Stimulated activated naive B cell treated with anti-CD40 and anti-IgM and Interleukin-4, amounts not matched to agents 10 μg/mL and 1 μg/mL and 100 μg/mL, for 72 hours (primary cell): ENCODE measurements around the gene COMT.

Experiments used
- ATAC-seq, 2 donors: fragments of 150-1000 bp; cut with Tn5 transposase; replicated peaks; 2 replicates each; pipeline ENCODE4 v1.10.0; 2021; ENCODE audit warnings: moderate library complexity in 1 of 2
- DNase-seq: peaks from one replicate; pipeline ENCODE4 v3.0.0; 2021
- H3K27ac Mint-ChIP-seq: one replicate; pipeline ENCODE4 v1.8.0; 2022; ENCODE audit warnings: mild to moderate bottlenecking, mixed read lengths
- H3K27me3 Mint-ChIP-seq, 2 donors: one replicate each; pipeline ENCODE4 v1.8.0; 2022; ENCODE audit warnings: mixed read lengths in 2 of 2
- H3K36me3 Mint-ChIP-seq, 2 donors: one replicate each; pipeline ENCODE4 v1.8.0; 2022; ENCODE audit warnings: mixed read lengths in 2 of 2, mild to moderate bottlenecking in 1 of 2
- H3K4me1 Mint-ChIP-seq, 2 donors: one replicate each; pipeline ENCODE4 v1.8.0; 2022; ENCODE audit warnings: mixed read lengths in 2 of 2, mild to moderate bottlenecking in 1 of 2
- H3K4me3 Mint-ChIP-seq, 2 donors: one replicate each; pipeline ENCODE4 v1.8.0; 2022; ENCODE audit warnings: mild to moderate bottlenecking in 2 of 2, mixed read lengths in 2 of 2, moderate library complexity in 1 of 2
- H3K9me3 Mint-ChIP-seq, 2 donors: one replicate each; pipeline ENCODE4 v1.8.0; 2022; ENCODE audit warnings: mixed read lengths in 2 of 2, mild to moderate bottlenecking in 1 of 2

Gene COMT

DNA sequence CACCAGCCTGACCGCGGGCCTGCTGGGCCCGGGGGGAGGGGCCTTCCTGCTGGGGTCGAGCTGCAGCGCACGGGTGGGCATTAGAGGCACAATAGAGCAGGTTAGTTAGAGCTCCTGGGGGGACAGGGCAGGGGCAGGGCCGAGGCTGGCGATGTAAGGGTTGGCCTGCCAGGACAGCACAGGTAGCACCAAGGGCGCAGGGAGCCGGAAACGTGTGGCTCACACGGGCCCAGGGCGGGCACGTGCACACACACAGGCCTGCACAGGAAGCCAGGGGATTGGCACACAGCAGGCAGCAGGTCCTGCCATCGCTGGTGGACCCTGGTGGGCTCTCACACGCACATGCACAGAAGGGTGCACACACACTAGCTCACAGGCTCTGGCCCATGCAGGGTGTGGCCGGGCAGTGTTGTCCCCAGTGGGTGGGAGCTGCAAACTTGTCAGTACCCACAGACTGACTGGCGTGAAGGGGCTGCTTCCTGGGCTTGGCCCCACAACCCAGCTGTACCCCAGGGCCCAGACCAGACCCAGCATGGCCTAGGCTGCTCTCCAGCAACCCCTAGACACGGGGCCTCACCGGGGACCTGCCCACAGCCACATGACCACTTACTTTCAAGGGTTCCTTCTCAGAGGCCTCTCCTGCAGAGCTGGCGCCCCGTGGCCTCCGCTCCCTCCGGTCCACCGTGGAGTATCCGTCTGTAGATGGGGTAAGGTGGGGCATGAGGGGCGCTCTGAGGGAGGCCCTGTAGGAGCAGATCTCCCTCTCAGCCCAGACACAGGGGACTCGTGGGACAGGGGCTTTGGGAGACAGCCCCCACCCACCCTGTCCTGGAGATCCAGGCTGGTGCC lies 29.9 kb downstream of the COMT start:
- peak in 1 of 2 donors; percentile 4 for ATAC-seq

DNA sequence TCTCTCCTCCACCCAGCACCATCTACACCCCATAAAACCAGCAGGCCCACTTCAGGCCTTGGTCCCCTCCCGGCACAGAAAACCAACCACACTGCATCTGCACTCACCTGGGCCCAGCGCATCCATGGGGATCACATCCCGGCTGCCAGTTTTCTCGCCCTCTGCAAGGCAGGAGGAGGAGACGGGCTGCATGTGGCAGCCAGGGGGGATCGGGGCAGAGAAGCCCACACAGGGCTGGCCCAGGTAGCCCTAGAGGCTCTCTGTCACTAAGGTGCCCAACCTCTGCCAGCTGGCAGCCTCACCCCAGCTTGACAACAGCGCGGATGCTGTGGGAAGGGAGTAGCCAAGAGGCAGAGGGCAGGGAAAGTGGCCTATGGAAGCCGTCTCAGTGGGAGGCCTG lies 30.7 kb downstream of the COMT start:
- Mint-ChIP-seq H3K9me3 (no peaks in the 10 kb centered on the region), H3K4me1 (peaks cover 12 to 17% of the 10 kb centered on the region in 2 donors), H3K27ac (peak overlapping the region; percentile 82), H3K27me3 (peaks cover 8 to 20% of the 10 kb centered on the region in 2 donors), H3K4me3 (no peak overlapping the region), H3K36me3 (peaks cover 4 to 5% of the 10 kb centered on the region in 2 donors)
- DNase-seq (no peak), ATAC-seq (no peak)

More for the DNA sequence above, 29.9 kb downstream of the COMT start:
- H3K4me1 Mint-ChIP-seq, result peaks cover 12 to 17% of the 10 kb centered on the region in 2 donors
- no peaks in the 10 kb centered on the region for H3K9me3 Mint-ChIP-seq
- H3K27me3 Mint-ChIP-seq, result peaks cover 8 to 20% of the 10 kb centered on the region in 2 donors
- no peak overlapping the region for H3K4me3 Mint-ChIP-seq
- no peak for DNase-seq
- H3K36me3 Mint-ChIP-seq, result peaks cover 7 to 11% of the 10 kb centered on the region in 2 donors
- H3K27ac Mint-ChIP-seq, result no peak overlapping the region

DNA sequence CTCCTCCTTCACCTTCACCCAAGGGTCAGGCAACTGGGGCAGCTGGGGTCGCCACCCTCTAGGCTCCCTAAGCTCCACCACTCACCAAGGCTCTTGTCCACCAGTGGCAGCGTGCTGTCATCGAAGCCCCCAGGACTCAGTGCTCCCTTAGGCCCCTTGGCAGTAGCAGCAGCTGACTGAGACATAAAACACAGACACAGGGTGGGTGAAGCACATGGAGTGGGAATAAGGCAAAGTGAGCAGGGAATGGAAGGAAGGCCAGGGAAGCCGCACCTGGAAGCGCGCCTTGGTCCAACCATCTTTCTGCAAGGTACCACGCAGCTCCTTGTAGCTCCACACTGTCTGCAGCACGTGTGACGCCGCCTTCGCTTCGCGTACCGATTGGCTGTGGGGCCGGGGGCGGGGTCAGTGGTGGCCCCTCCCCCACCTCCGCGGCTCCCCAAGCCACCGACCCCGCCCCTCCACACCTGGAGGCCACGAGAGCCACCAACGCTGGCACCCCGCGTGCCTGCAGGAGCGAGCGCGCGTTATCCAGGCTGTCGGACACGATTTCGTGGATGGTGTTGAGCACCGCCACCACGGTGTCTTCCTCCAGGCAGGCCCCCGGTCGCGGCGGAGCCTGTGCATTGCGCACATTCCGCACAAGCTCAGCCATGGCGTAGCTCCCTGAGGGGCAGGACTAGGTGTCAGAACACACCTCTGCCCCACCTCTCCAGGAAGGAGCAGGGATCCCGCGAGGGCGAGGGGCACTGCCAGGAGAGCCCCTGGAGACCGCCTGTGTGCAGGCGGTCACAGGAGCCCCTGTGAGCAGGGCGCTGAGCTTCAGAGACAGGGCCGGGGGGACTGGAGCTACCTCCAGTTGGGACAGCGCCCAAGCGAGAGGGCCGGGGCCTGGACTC lies 31.3 kb downstream of the COMT start:
- ATAC-seq, result no peak
- H3K36me3 Mint-ChIP-seq, result peaks cover 2 to 5% of the 10 kb centered on the region in 2 donors

DNA sequence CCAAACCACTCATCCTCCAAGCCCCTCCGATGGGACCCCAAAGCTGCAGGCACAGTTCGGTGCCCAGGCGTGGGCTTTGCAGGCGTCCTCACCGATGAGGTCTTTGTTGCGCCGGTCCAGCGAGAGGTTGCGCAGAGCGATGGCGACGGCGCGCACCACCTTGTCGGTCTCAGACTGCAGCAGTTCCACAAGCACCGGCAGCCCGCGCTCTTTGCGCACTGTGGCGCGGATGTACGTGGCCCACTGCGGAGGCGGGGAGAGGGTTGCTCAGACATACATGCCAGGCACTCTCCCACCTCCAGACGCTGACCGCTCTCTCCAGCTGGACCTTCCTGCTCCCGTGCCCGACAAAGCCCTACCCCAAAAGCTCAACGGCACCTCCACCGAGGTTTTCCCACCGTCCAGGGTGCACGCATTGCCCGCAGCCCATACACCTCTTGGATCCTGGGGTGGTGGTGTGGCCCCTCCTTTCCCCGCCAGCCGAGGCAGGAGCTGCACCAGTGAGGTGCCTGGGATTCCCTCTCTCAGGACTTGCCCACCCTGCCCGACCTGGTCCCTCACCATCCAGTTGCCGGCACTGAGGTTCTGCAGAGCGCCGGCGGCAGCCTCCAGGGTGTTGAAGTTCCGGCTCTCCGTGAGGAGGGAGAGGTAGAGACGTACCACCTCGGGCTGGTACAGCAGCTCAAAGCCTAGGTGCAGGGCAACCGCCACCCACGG lies 32.1 kb downstream of the COMT start:
- Mint-ChIP-seq H3K27ac (no peak overlapping the region), H3K9me3 (no peaks in the 10 kb centered on the region), H3K4me1 (peaks cover 12 to 17% of the 10 kb centered on the region in 2 donors), H3K4me3 (no peak overlapping the region), H3K36me3 (peaks cover 2 to 3% of the 10 kb centered on the region in 2 donors), H3K27me3 (peaks cover 8 to 20% of the 10 kb centered on the region in 2 donors)
- DNase-seq, result no peak
- ATAC-seq, result no peak

More for the DNA sequence above, 31.3 kb downstream of the COMT start:
- Mint-ChIP-seq H3K9me3 (no peaks in the 10 kb centered on the region), H3K4me1 (peaks cover 12 to 17% of the 10 kb centered on the region in 2 donors), H3K27me3 (peaks cover 8 to 20% of the 10 kb centered on the region in 2 donors), H3K4me3 (no peak overlapping the region), H3K27ac (no peak overlapping the region)
- DNase-seq, result no peak

DNA sequence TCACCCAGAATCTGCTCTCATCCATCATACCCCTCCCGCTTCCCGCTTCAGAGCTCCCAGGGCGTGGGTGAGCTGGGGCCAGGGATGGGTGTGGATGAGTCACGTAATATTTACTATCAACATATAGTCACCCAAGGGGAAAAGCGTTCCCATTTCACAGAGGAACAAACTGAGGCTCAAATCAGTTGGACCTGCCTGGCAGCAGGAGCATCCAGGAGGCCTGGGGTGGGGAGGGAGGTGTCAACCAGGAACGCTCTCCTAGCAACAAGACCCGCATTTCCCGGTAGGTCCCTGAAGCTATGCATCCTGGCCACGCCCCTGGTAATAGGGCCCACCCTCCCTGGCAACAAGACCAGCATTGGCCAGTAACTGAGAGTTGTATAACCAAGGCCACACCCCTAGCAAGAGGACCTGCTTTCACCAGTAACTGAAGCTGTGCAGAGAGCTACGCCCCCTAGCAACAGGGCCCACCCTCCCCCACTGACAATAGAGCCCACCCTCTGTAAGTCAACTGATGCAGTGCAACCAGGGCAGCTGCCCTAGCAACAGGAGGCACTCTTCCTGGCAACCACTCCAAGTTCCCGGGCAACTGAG lies 32.8 kb downstream of the COMT start:
- H3K4me1 Mint-ChIP-seq, result peaks cover 12 to 17% of the 10 kb centered on the region in 2 donors
- H3K4me3 Mint-ChIP-seq, result no peak overlapping the region
- DNase-seq (no peak), ATAC-seq (peak; percentile 35 to 42)
- no peaks in the 10 kb centered on the region for H3K9me3 Mint-ChIP-seq
- H3K36me3 Mint-ChIP-seq, result peaks cover 0 to 1% of the 10 kb centered on the region in 2 donors
- no peak overlapping the region for H3K27ac Mint-ChIP-seq
- peaks cover 8 to 20% of the 10 kb centered on the region in 2 donors for H3K27me3 Mint-ChIP-seq

DNA sequence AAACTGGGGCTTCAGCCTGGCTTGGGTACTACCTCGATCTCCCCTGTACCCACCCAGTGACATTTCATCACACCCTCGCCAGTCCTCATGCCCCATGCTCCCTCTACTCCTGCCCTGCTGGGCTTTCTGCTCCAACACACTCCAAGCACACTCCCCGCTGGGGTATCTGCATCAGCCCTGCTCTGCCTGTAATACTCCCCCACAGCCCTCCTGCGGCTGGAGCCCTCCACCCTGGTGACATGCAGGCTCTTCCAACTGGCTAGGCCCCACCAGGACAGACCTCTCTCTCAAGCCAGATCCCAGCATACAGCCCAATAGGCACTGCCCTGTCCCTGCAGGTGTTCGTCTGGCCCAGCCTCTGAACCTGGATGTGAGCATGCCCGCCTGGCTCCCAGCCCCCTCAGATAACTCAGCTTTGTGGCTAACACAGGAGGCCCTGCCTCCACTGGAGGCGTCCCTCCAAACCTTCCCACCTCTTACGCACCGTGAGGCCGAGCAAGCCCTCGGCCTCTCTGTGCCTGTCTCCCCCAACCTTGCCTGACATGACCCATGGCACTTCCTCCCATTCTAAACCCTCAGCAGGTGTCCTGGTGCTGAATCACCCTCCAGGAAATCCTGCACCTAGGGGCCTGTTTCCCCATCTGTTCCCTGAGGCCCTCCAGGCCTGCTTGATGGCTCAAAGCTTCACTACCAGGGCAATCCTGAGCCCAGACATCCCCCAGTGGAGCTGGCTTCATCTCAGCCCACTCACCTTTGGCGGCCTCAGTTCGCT lies 33.5 kb downstream of the COMT start:
- Mint-ChIP-seq H3K4me3 (no peak overlapping the region), H3K27me3 (peaks cover 8 to 20% of the 10 kb centered on the region in 2 donors), H3K36me3 (no peaks in the 10 kb centered on the region), H3K27ac (no peak overlapping the region), H3K4me1 (peaks cover 12 to 17% of the 10 kb centered on the region in 2 donors), H3K9me3 (no peaks in the 10 kb centered on the region)
- DNase-seq (no peak), ATAC-seq (no peak)

DNA sequence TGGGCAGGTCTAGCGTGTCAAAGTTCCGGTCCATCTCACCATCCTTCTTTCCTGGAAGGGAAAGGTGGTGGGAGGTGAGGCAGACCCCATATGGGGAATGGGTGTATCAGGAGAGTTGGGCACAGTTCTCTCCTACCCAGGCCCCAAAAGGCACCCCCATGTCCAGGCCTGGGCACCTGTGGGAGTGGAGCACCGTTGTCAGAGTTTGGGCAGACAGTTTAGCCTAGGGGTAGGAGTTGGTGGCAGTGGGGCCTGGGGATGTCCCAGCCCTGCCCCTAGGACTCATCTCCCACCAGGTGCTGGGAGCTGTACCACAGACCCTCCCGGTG lies 34.1 kb downstream of the COMT start:
- no peak for DNase-seq
- ATAC-seq, result no peak
- no peaks in the 10 kb centered on the region for H3K9me3 Mint-ChIP-seq
- no peak overlapping the region for H3K27ac Mint-ChIP-seq
- peaks cover 8 to 20% of the 10 kb centered on the region in 2 donors for H3K27me3 Mint-ChIP-seq
- peaks cover 10 to 13% of the 10 kb centered on the region in 2 donors for H3K4me1 Mint-ChIP-seq
- H3K4me3 Mint-ChIP-seq, result no peak overlapping the region
- H3K36me3 Mint-ChIP-seq, result no peaks in the 10 kb centered on the region

DNA sequence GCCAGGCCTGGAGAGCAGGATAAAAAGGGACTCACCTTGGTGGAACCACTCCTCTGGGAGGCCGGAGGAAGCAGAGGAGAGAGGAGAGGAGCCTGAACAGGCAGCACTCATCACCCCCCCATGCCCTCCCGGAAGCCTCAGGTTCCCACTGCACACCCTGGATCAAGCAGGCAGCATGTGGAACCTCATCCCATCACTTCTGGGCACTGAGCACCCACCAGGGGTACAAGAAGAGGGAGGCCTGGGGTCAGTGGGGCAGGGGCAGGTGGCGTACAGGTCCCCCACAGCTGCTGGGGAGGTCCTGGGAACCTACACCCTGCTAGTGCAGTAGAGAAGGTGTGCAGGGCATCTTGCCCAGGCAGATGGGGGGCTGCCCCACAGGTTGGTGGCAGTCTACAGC lies 35.1 kb downstream of the COMT start:
- Mint-ChIP-seq H3K4me3 (no peak overlapping the region), H3K27me3 (peaks cover 8 to 20% of the 10 kb centered on the region in 2 donors), H3K27ac (no peak overlapping the region), H3K36me3 (no peaks in the 10 kb centered on the region), H3K9me3 (no peaks in the 10 kb centered on the region), H3K4me1 (peaks cover 6 to 10% of the 10 kb centered on the region in 2 donors)
- ATAC-seq (no peak), DNase-seq (no peak)

DNA sequence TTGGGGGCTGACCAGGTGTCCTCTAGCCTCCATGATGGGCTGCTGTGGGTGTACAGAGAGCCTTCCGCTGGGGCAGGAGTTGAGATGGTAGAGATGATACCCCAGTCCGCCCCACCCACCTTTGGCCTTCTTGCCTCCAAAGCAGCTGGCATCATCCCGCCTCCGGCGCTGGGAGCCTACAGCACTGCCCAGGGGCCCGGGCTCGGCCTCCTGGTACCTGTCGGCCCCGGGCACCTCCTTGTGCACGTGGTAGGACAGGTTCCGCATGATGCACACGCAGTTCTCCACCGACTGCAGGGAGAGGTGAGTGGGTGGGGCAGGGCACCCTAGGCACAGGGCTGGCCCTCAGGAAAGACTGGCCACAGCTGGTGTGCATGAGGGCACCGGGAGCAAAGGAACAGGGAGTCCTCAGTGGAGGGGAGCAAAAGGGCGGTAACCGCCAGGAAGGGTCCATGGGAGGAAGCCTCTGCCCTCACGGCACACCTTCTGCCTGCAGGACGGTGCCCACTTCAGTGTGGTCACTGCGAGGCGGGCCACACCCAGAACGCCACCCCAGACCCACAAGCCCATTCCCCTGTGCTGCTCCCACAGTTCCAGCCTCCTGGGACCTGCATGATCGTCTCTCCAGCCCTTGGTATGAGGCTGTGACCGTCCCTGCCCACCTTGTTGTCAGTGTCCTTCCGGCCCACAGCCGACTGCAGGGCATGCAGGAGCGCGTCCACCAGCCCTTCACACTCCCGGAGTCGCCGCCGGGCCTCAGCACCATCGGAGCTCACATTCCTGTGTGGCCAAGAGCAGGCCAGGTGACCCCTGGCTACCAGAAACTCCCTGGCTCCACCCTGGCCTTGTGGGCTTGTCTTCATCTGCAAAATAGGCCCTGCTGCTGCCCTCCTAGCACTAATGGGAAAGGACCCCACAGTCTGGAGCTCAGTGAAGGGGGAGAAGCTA lies 36.0 kb downstream of the COMT start:
- Mint-ChIP-seq H3K4me3 (no peak overlapping the region), H3K27me3 (peaks cover 8 to 20% of the 10 kb centered on the region in 2 donors), H3K36me3 (no peaks in the 10 kb centered on the region), H3K27ac (no peak overlapping the region), H3K4me1 (peaks cover 6 to 10% of the 10 kb centered on the region in 2 donors), H3K9me3 (no peaks in the 10 kb centered on the region)
- ATAC-seq (no peak), DNase-seq (no peak)

DNA sequence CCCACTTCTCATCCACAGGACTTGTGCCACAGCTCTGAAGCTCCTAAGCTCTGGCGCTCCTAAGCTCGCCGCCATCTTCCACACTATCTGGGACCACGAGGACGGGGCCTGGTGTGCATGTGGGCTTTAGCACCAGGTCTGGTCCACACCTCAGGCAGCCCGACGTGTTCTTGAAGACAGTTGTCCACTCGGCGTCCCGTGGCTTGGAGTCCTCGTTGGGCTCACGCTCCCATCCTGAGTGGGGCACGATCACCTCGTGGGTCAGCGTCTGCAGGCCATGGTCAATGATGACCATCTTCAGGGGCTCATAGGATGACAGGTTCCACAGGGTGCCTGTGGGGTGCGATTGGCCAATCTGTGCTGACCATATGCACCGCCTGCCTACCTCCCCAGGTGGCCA lies 37.2 kb downstream of the COMT start:
- Mint-ChIP-seq H3K27me3 (peaks cover 8 to 18% of the 10 kb centered on the region in 2 donors), H3K36me3 (no peaks in the 10 kb centered on the region), H3K27ac (no peak overlapping the region), H3K4me3 (no peak overlapping the region), H3K4me1 (peaks cover 6 to 10% of the 10 kb centered on the region in 2 donors), H3K9me3 (no peaks in the 10 kb centered on the region)
- ATAC-seq, result no peak
- DNase-seq, result no peak

DNA sequence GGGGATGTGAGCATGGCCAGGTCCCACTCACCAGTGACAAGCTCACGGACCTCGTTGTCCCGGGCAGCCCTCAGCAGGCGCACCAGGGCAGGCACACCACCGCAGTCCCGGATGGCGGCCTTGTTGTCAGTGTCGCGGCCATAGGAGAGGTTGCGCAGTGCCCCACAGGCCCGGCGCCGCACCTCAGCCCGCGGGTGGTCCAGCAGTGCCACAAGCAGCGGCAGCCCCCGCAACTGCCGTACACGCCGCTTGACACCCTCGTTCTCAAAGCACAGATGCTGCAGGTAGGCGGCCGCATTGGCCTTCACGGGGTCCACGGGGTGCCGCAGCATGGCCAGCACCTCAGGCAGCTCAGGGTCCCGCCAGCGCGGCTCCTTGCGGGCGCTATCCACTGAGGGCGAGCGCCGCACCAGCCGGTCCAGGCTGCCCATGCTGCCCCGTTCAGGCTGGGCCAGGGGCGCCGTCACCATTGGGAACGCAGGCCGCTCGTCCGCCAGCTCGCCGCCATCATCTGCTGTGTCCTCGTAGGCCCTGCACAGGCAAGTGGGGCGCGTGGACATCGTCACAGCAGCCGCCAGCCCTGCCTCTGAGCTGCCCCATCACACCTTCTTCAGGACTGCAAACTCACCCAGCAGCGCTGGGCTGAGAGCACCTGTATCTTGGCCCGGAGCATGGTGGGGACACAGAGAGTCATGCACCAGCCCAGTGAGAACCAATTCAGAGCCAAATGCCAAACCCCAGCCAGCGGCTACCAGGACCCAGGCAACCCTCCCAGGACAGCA lies 38.3 kb downstream of the COMT start:
- Mint-ChIP-seq H3K4me3 (no peak overlapping the region), H3K4me1 (peaks cover 7 to 9% of the 10 kb centered on the region in 2 donors), H3K27ac (no peak overlapping the region), H3K27me3 (peaks cover 6 to 7% of the 10 kb centered on the region in 2 donors), H3K9me3 (no peaks in the 10 kb centered on the region), H3K36me3 (no peaks in the 10 kb centered on the region)
- DNase-seq (no peak), ATAC-seq (no peak)

DNA sequence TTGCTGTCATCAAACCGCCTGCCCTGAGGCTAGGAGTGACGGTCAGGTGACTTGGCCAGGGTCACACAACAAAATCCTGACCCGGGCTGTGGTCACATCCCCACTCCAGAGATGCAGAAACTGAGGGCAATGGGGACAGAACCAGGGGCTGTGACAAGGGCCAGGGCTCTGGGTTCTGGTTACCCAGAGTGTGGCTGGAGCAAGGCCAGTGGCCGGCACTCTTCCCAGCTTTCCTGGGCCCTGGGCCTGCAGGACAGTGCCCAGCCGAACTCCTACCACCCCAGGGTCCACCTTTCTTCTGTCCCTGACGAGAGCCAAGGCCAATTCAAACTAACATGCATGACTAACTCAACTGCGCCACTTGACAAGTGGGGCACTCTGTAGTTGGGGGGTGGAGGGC lies 39.2 kb downstream of the COMT start:
- Mint-ChIP-seq H3K4me1 (peaks cover 3 to 9% of the 10 kb centered on the region in 2 donors), H3K36me3 (no peaks in the 10 kb centered on the region), H3K27me3 (peaks cover 0 to 5% of the 10 kb centered on the region in 2 donors), H3K27ac (no peak overlapping the region), H3K4me3 (no peak overlapping the region), H3K9me3 (no peaks in the 10 kb centered on the region)
- no peak for DNase-seq
- no peak for ATAC-seq
